ENCODE measurements around the gene NRN1. TPM values are rescaled to one million over a fixed set of nuclear protein-coding genes. Genes with fewer than 3 reads are reported as not detected.

Gene NRN1
- total and polyA plus RNA-seq, 2 donors (not counting 1 experiment from before 2014, with no cell fraction given) = 0.12 TPM; not detected in 1

- no peak for DNase-seq (ENCODE audit: low read depth in 2 of 2)
- H3K36me3 ChIP-seq (ENCODE audit: control insufficient read depth, insufficient read depth, low read length) = no peaks in the 10 kb centered on the region
- H3K4me3 ChIP-seq (replicated peaks in 1 of 4; ENCODE audit: control extremely low read depth in 1 of 4, insufficient read depth in 1 of 4, low read depth in 3 of 4, low read length in 4 of 4) = no peak overlapping the region
- no peaks in the 10 kb centered on the region for H4K20me1 ChIP-seq (ENCODE audit: control insufficient read depth, extremely low read depth, insufficient read depth, low read length)
- H3K4me1 ChIP-seq (ENCODE audit: control insufficient read depth, extremely low read depth, insufficient read depth, low read length) = no peaks in the 10 kb centered on the region
- peaks cover 17% of the 10 kb centered on the region for H3K27me3 ChIP-seq (ENCODE audit: control insufficient read depth, insufficient read depth, low read length)
- H3K9ac ChIP-seq (ENCODE audit: insufficient read depth, low read length) = no peak overlapping the region
- TF ChIP-seq CTCF (conservative IDR thresholded peaks at IDR 0.05 in 1 of 2, IDR thresholded peaks at IDR 0.05 in 1 of 2; ENCODE audit: low read depth in 1 of 2, low read length in 2 of 2) (no peak), EZH2 (IDR thresholded peaks at IDR 0.05; ENCODE audit: low read length, missing control alignments) (no peak)
- H3K4me2 ChIP-seq (ENCODE audit: extremely low read depth, insufficient read depth, low read length) = no peak overlapping the region
- H3K27ac ChIP-seq (ENCODE audit: insufficient read depth, low read length) = no peak overlapping the region
- H3K9me3 ChIP-seq (ENCODE audit: control insufficient read depth, insufficient read depth, low read depth, low read length) = no peaks in the 10 kb centered on the region
- H2AFZ ChIP-seq (ENCODE audit: low read length) = no peak overlapping the region
- H3K79me2 ChIP-seq (ENCODE audit: control insufficient read depth, insufficient read depth, low read length) = no peaks in the 10 kb centered on the region
Observed at GRCh38 chr6:5989141-5989723, 17.5 kb downstream of the NRN1 start.

- Histone ChIP-seq H3K4me1 (ENCODE audit: control insufficient read depth, extremely low read depth, insufficient read depth, low read length) (no peaks in the 10 kb centered on the region), H3K4me2 (ENCODE audit: extremely low read depth, insufficient read depth, low read length) (no peak overlapping the region), H3K79me2 (ENCODE audit: control insufficient read depth, insufficient read depth, low read length) (no peaks in the 10 kb centered on the region), H2AFZ (ENCODE audit: low read length) (no peak overlapping the region), H4K20me1 (ENCODE audit: control insufficient read depth, extremely low read depth, insufficient read depth, low read length) (no peaks in the 10 kb centered on the region), H3K27ac (ENCODE audit: insufficient read depth, low read length) (no peak overlapping the region), H3K36me3 (ENCODE audit: control insufficient read depth, insufficient read depth, low read length) (no peaks in the 10 kb centered on the region), H3K4me3 (replicated peaks in 1 of 4; ENCODE audit: control extremely low read depth in 1 of 4, insufficient read depth in 1 of 4, low read depth in 3 of 4, low read length in 4 of 4) (no peak overlapping the region), H3K9ac (ENCODE audit: insufficient read depth, low read length) (no peak overlapping the region), H3K27me3 (ENCODE audit: control insufficient read depth, insufficient read depth, low read length) (peaks cover 3% of the 10 kb centered on the region), H3K9me3 (ENCODE audit: control insufficient read depth, insufficient read depth, low read depth, low read length) (no peaks in the 10 kb centered on the region)
- TF ChIP-seq CTCF (conservative IDR thresholded peaks at IDR 0.05 in 1 of 2, IDR thresholded peaks at IDR 0.05 in 1 of 2; ENCODE audit: low read depth in 1 of 2, low read length in 2 of 2) (no peak), EZH2 (IDR thresholded peaks at IDR 0.05; ENCODE audit: low read length, missing control alignments) (no peak)
- no peak for DNase-seq (ENCODE audit: low read depth in 2 of 2)
Observed at GRCh38 chr6:5986861-5987260, 19.9 kb downstream of the NRN1 start.

- Histone ChIP-seq H3K36me3 (ENCODE audit: control insufficient read depth, insufficient read depth, low read length) (no peaks in the 10 kb centered on the region), H2AFZ (ENCODE audit: low read length) (no peak overlapping the region), H3K4me2 (ENCODE audit: extremely low read depth, insufficient read depth, low read length) (no peak overlapping the region), H3K9ac (ENCODE audit: insufficient read depth, low read length) (no peak overlapping the region), H3K9me3 (ENCODE audit: control insufficient read depth, insufficient read depth, low read depth, low read length) (no peaks in the 10 kb centered on the region), H4K20me1 (ENCODE audit: control insufficient read depth, extremely low read depth, insufficient read depth, low read length) (no peaks in the 10 kb centered on the region), H3K4me3 (replicated peaks in 1 of 4; ENCODE audit: control extremely low read depth in 1 of 4, insufficient read depth in 1 of 4, low read depth in 3 of 4, low read length in 4 of 4) (no peak overlapping the region), H3K79me2 (ENCODE audit: control insufficient read depth, insufficient read depth, low read length) (no peaks in the 10 kb centered on the region), H3K27me3 (ENCODE audit: control insufficient read depth, insufficient read depth, low read length) (no peaks in the 10 kb centered on the region), H3K27ac (ENCODE audit: insufficient read depth, low read length) (no peak overlapping the region), H3K4me1 (ENCODE audit: control insufficient read depth, extremely low read depth, insufficient read depth, low read length) (no peaks in the 10 kb centered on the region)
- no peak for TF ChIP-seq CTCF (conservative IDR thresholded peaks at IDR 0.05 in 1 of 2, IDR thresholded peaks at IDR 0.05 in 1 of 2; ENCODE audit: low read depth in 1 of 2, low read length in 2 of 2)
- TF ChIP-seq EZH2 (IDR thresholded peaks at IDR 0.05; ENCODE audit: low read length, missing control alignments) = no peak
- DNase-seq (ENCODE audit: low read depth in 2 of 2) = no peak
Observed at GRCh38 chr6:5984150-5985089, 22.3 kb downstream of the NRN1 start.
